Adrenal gland (tissue), 5 donors: Measurements from ENCODE around the gene RASGRP4.

ENCODE experiments used
- POLR2A ChIP-seq, 2 donors: fragments of 450-650 bp; IDR thresholded peaks; one replicate each; pipeline ENCODE4 v1.6.1; 2017; ENCODE audit warnings: antibody characterized with exemption in 2 of 2, mild to moderate bottlenecking in 2 of 2, moderate library complexity in 1 of 2
- TF ChIP-seq, protein P1 (sequence below), 6 experiments: fragments of 450-650 bp in 4 of 6; fragments of 200-600 bp in 2 of 6; sonication (generic) in 1 of 6; IDR thresholded peaks; 1 replicate in 5 of 6; 2 replicates in 1 of 6; pipeline versions ENCODE4 v1.5.1 to v1.8.0; 2016 to 2021; ENCODE audit warnings: antibody characterized with exemption in 6 of 6, mild to moderate bottlenecking in 2 of 6, moderate library complexity in 1 of 6
- donor health status: DM: no; HTN: no; CAD: no.

DNA sequence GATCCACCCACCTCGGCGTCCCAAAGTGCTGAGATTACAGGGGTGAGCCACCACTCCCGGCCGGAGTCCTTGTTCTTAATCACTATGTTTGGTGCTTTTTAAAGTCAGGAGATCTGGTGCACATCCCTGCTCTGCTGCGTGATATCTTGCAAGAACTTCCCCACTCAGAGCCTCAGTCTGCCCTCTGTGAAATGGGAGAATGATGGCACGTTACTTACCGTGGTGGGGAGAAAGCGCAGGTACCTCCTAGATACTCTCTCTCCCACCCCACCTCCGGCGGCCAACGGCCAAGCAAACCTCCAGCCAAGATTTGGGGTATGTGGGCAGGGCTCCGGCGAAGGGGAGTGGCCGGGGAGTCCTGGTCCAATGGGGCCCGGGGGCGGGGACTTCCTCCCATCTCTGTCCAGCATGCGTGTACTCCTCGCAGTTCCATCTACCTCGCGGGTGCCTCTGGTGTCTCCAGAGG lies 7.3 kb upstream of the RASGRP4 start, which contains the start of gene RYR1:
- TF ChIP-seq, protein P1, sequence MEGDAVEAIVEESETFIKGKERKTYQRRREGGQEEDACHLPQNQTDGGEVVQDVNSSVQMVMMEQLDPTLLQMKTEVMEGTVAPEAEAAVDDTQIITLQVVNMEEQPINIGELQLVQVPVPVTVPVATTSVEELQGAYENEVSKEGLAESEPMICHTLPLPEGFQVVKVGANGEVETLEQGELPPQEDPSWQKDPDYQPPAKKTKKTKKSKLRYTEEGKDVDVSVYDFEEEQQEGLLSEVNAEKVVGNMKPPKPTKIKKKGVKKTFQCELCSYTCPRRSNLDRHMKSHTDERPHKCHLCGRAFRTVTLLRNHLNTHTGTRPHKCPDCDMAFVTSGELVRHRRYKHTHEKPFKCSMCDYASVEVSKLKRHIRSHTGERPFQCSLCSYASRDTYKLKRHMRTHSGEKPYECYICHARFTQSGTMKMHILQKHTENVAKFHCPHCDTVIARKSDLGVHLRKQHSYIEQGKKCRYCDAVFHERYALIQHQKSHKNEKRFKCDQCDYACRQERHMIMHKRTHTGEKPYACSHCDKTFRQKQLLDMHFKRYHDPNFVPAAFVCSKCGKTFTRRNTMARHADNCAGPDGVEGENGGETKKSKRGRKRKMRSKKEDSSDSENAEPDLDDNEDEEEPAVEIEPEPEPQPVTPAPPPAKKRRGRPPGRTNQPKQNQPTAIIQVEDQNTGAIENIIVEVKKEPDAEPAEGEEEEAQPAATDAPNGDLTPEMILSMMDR (IDR thresholded peaks at IDR 0.05) = no peak
- no peak for TF ChIP-seq POLR2A (IDR thresholded peaks at IDR 0.05)
